Adrenal gland (tissue), 12 donors: ENCODE results near the gene SLC39A2. TPM values are rescaled to one million over a fixed set of nuclear protein-coding genes. Genes with fewer than 3 reads are reported as not detected.

Experiments used
- DNase-seq, 7 donors: peaks; one replicate each; pipeline ENCODE4 v3.0.0-alpha.2; 2019 to 2020
- H3K27ac ChIP-seq, 5 donors: fragments of 200-600 bp; sonication (generic) in 4 of 5; 1 replicate in 3 of 5; 2 replicates in 2 of 5; pipeline versions ENCODE4 v1.5.1 to v1.8.0; 2016 to 2020; ENCODE audit warnings: mild to moderate bottlenecking in 1 of 5
- H3K27me3 ChIP-seq: fragments of 200-600 bp; 2 replicates; pipeline ENCODE4 v1.8.0; 2021
- H3K36me3 ChIP-seq, 2 donors: fragments of 200-600 bp; replicated peaks in 1 of 2; 1 replicate in 1 of 2; 2 replicates in 1 of 2; pipeline versions ENCODE4 v1.5.1 to v1.8.0; 2018 to 2022
- H3K4me1 ChIP-seq, 2 donors: fragments of 200-600 bp; replicated peaks in 1 of 2; 1 replicate in 1 of 2; 2 replicates in 1 of 2; pipeline versions ENCODE4 v1.5.1 to v1.8.0; 2018 to 2021
- H3K4me3 ChIP-seq, 4 donors: fragments of 200-600 bp; sonication (generic) in 3 of 4; one replicate each; pipeline ENCODE4 v1.5.1; 2016 to 2018
- H3K9me3 ChIP-seq, 3 donors: fragments of 200-600 bp; sonication (generic) in 1 of 3; replicated peaks in 1 of 3; 1 replicate in 2 of 3; 2 replicates in 1 of 3; pipeline versions ENCODE4 v1.5.1 to v1.8.0; 2016 to 2021
- CTCF ChIP-seq, 6 experiments: fragments of 450-650 bp in 4 of 6; fragments of 200-600 bp in 2 of 6; sonication (generic) in 1 of 6; IDR thresholded peaks; 1 replicate in 5 of 6; 2 replicates in 1 of 6; pipeline versions ENCODE4 v1.5.1 to v1.8.0; 2016 to 2021; ENCODE audit warnings: antibody characterized with exemption in 6 of 6, mild to moderate bottlenecking in 2 of 6, moderate library complexity in 1 of 6
- POLR2A ChIP-seq, 2 donors: fragments of 450-650 bp; IDR thresholded peaks; one replicate each; pipeline ENCODE4 v1.6.1; 2017; ENCODE audit warnings: antibody characterized with exemption in 2 of 2, mild to moderate bottlenecking in 2 of 2, moderate library complexity in 1 of 2
- WGBS, 4 donors: extraction: QIAGEN DNeasy Blood & Tissue Kit in 2 of 4; methylation state at CpG; one replicate each; pipeline versions ENCODE4 v1.1.5 to v1.1.7; 2013 to 2017; 5-methylcytosine and 5-hydroxymethylcytosine counted together
- intact Hi-C, 2 donors: fragments of 100-400 bp; cut with DNase I; formaldehyde crosslinking; loops; one replicate each; pipeline versions ENCODE4 v1.14.1 to v1.15.0; 2022 to 2023
- polyA plus RNA-seq, 3 donors: library from polyadenylated mRNA; stranded (reverse); fragments of 200-250 nt in 2 of 3; fragments of 350-450 nt in 1 of 3; fragmentation: Illumina TruSeq in 1 of 3; extraction: RNeasy Lipid Tissue Mini Kit (QIAGEN cat#74804) in 1 of 3; gene quantifications; one replicate each; pipeline ENCODE4 v1.2.3, GENCODE V29; 2013 to 2014
- total RNA-seq, 9 donors: library from RNA; depleted of rRNA in 4 of 9; stranded (reverse); fragments of >200 nt in 4 of 9; fragments of 120-200 nt in 1 of 9; fragmentation: NEBNext Ultra II Directional in 1 of 9; extraction: Animal tissue kit (Norgen Biotek cat#: 25700) in 1 of 9; gene quantifications; one replicate each; pipeline versions ENCODE4 v1.1.0 to v1.2.4, GENCODE V29; 2013 to 2023
- donor health status: healthy with polysubstance abuse.
- donor health status: Bipolar disorder and iron deficiency.
- donor health status: DM: yes; HTN: yes; CAD: no.
- donor health status: DM: no; HTN: no; CAD: no.
- donor health status: DM: no; HTN: no; CAD: no.
- donor health status: DM: yes; HTN: yes; CAD: no.

The SLC39A2 gene
- total and polyA plus RNA-seq, 12 donors, result 0.24 to 0.29 TPM; not detected in 10

GRCh38 chr14:21016413-21017190 is 17.5 kb downstream of the SLC39A2 start:
- TF ChIP-seq POLR2A (IDR thresholded peaks at IDR 0.05), result no peak
- no peak for TF ChIP-seq CTCF (IDR thresholded peaks at IDR 0.05)
- DNase-seq, result no peak
- H3K4me1 ChIP-seq, result peaks cover 9 to 23% of the 10 kb centered on the region in 2 donors
- H3K27ac ChIP-seq, result no peak overlapping the region
- intact Hi-C loops, result loop anchor here in 1 of 2 donors (5.0 kb wide), 1 partner anchor 76 kb away; no protein-coding TSS in a partner anchor
- whole genome bisulfite sequencing, 4 donors, result 63 to 69% (median 68%) methylated on average over 9 of the region's 9 CpGs
- H3K36me3 ChIP-seq, result peaks cover 0 to 50% of the 10 kb centered on the region in 2 donors
- H3K27me3 ChIP-seq, result no peaks in the 10 kb centered on the region
- no peak overlapping the region for H3K4me3 ChIP-seq
- H3K9me3 ChIP-seq, result no peaks in the 10 kb centered on the region

DNA sequence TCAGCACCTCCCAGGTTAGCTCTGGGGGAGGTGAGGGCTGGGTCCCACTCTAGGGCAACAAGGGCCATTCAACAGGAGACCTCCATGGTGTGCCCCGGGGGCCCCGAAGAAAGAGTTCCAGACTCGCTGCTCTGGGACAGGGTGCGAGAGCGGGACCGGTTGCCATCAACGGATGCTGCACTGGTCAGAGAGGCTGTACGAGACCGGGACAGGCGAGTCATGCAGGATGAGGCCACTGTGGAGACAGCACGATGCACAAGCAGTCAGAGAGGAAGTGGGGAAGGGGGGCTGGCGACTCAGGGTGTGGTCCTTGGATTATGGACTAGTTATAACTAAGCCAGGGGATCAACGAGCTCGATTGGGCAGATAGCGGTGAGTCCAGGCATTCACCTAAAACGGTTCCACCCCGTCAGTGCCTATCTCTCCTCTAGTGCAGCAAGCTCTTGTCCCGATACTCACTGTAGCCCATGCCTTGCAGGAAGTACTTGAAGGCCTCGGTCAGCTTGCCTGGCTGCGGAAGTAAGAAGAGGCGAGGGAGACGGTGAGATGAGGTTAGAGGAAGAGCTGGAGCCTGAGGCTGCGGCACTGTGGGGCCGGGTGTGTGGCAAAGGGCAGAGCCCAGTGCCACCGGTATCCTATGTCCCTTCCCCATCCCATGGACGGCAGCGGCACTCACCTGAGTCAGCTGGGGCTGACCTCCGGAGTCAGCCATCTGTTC is 18.6 kb downstream of the SLC39A2 start:
- Histone ChIP-seq H3K9me3 (no peaks in the 10 kb centered on the region), H3K4me1 (peaks cover 20 to 33% of the 10 kb centered on the region in 2 donors), H3K27ac (no peak overlapping the region), H3K4me3 (no peak overlapping the region), H3K27me3 (no peaks in the 10 kb centered on the region), H3K36me3 (peaks cover 0 to 55% of the 10 kb centered on the region in 2 donors)
- WGBS, 4 donors, result 59 to 74% (median 66%) methylated on average over 18 to 28 of the region's 28 CpGs
- TF ChIP-seq POLR2A (IDR thresholded peaks at IDR 0.05) (no peak), CTCF (IDR thresholded peaks at IDR 0.05) (no peak)
- intact Hi-C loops, result loop anchor here in 1 of 2 donors (5.0 kb wide), 1 partner anchor 75 kb away; no protein-coding TSS in a partner anchor
- no peak for DNase-seq

DNA sequence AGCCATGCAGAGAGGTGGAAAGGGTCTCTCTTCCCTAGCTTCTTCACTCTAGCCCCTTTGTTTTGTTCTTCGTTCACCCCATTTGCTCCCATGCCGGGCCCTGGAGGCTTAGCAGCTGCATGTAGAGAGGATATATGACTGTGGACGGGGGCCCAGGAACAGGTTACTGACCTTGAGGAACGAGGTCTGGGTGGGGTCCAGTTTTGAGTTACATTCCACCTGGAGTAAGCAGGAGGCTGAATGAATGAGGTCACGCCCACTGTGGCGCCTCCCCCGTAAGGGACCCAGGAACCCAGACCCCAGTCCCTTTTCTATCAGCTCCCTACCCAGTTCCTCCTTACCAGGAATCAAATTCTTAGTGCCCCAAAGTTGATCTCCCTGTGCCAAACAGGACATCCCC is 19.2 kb downstream of the SLC39A2 start:
- Histone ChIP-seq H3K27ac (no peak overlapping the region), H3K9me3 (no peaks in the 10 kb centered on the region), H3K27me3 (no peaks in the 10 kb centered on the region), H3K36me3 (peaks cover 0 to 55% of the 10 kb centered on the region in 2 donors), H3K4me1 (peaks cover 26 to 39% of the 10 kb centered on the region in 2 donors), H3K4me3 (no peak overlapping the region)
- 72 to 85% (median 80%) methylated on average over 7 of the region's 7 CpGs for WGBS, 4 donors
- intact Hi-C loops, result loop anchor here in 1 of 2 donors (5.0 kb wide), 1 partner anchor 74 kb away; no protein-coding TSS in a partner anchor
- DNase-seq, result no peak
- no peak for TF ChIP-seq POLR2A (IDR thresholded peaks at IDR 0.05)

- H3K27ac ChIP-seq, result no peak overlapping the region
- 88 to 96% (median 92%) methylated on average over 3 of the region's 3 CpGs for WGBS, 4 donors
- peaks cover 30 to 44% of the 10 kb centered on the region in 2 donors for H3K4me1 ChIP-seq
- intact Hi-C loops, result loop anchor here in 1 of 2 donors (5.0 kb wide), 1 partner anchor 74 kb away; no protein-coding TSS in a partner anchor
- H3K9me3 ChIP-seq, result no peaks in the 10 kb centered on the region
- peaks cover 0 to 55% of the 10 kb centered on the region in 2 donors for H3K36me3 ChIP-seq
- DNase-seq, result no peak
- TF ChIP-seq CTCF (IDR thresholded peaks at IDR 0.05) (no peak), POLR2A (IDR thresholded peaks at IDR 0.05) (no peak)
- H3K27me3 ChIP-seq, result no peaks in the 10 kb centered on the region
- H3K4me3 ChIP-seq, result no peak overlapping the region
These were observed 19.7 kb downstream of the SLC39A2 start for GRCh38 chr14:21018781-21019180.
